ENCODE results near the gene PNMA8B.

GRCh38 chr19:46486358-46486757 lies 9.3 kb downstream of the PNMA8B start:
- no peak for TF ChIP-seq POLR2A (IDR thresholded peaks at IDR 0.05)
- TF ChIP-seq CTCF (IDR thresholded peaks at IDR 0.05) = no peak

Data from breast epithelium (tissue), 3 donors.